WI38 (cell line): Measurements from ENCODE around the gene C16orf86.
"Not testable (repeated sequence)": the region's sequence is repeated elsewhere in the genome, so short reads cannot be mapped to it uniquely, and the experiment has no call there.

Experiments
- H3K4me3 ChIP-seq: 2 replicates; pipeline ENCODE4 v1.5.1; 2011; ENCODE audit warnings: low read depth, mild to moderate bottlenecking, control low read depth, low read length
- CTCF ChIP-seq: IDR thresholded peaks from 2 replicates; pipeline ENCODE4 v1.5.1; 2012; ENCODE audit warnings: low read depth, mild to moderate bottlenecking, control low read depth, low read length

C16orf86 gene

GRCh38 chr16:67679935-67680897 lies 13.6 kb downstream of the C16orf86 start:
- H3K4me3 ChIP-seq, result no peak overlapping the region

GRCh38 chr16:67683767-67684166 lies 17.2 kb downstream of the C16orf86 start:
- no peak for TF ChIP-seq CTCF
- H3K4me3 ChIP-seq, result no peak overlapping the region

More at GRCh38 chr16:67679935-67680897, 13.6 kb downstream of the C16orf86 start:
- TF ChIP-seq CTCF, result no peak

GRCh38 chr16:67685388-67686112 lies 18.9 kb downstream of the C16orf86 start:
- no peak overlapping the region for H3K4me3 ChIP-seq
- TF ChIP-seq CTCF, result no peak

GRCh38 chr16:67693517-67694285 lies 27.1 kb downstream of the C16orf86 start:
- not testable (repeated sequence) for H3K4me3 ChIP-seq

GRCh38 chr16:67694611-67695010 lies 28.0 kb downstream of the C16orf86 start:
- no peak overlapping the region for H3K4me3 ChIP-seq
- no peak for TF ChIP-seq CTCF

- no peak for TF ChIP-seq CTCF
- no peak overlapping the region for H3K4me3 ChIP-seq
Observed at GRCh38 chr16:67697422-67698185, 31.0 kb downstream of the C16orf86 start.

GRCh38 chr16:67699265-67699664 lies 32.7 kb downstream of the C16orf86 start:
- no peak for TF ChIP-seq CTCF
- no peak overlapping the region for H3K4me3 ChIP-seq
